Measurements from ENCODE around the gene FLNA.
"Not testable (repeated sequence)": the region's sequence is repeated elsewhere in the genome, so short reads cannot be mapped to it uniquely, and the experiment has no call there.

The FLNA gene

GRCh38 chrX:154355776-154356140 lies 18.7 kb downstream of the FLNA start:
- DNase-seq, result no peak

GRCh38 chrX:154355094-154355775 lies 19.2 kb downstream of the FLNA start:
- no peak for DNase-seq

GRCh38 chrX:154354516-154354915 lies 19.9 kb downstream of the FLNA start:
- DNase-seq, result no peak

GRCh38 chrX:154354013-154354412 lies 20.4 kb downstream of the FLNA start:
- DNase-seq, result no peak

GRCh38 chrX:154353172-154353843 lies 21.1 kb downstream of the FLNA start:
- DNase-seq, result no peak

- DNase-seq, result no peak
Measured at GRCh38 chrX:154352466-154352865, 22.0 kb downstream of the FLNA start.

- DNase-seq, result no peak
Measured at GRCh38 chrX:154352012-154352401, 22.4 kb downstream of the FLNA start.

GRCh38 chrX:154351183-154352011 lies 23.0 kb downstream of the FLNA start:
- DNase-seq, result peak in 2 of 4 experiments; percentile 16 to 37

- DNase-seq, result no peak
Measured at GRCh38 chrX:154350429-154351182, 23.8 kb downstream of the FLNA start.

GRCh38 chrX:154349979-154350378 lies 24.5 kb downstream of the FLNA start:
- DNase-seq, result no peak

- DNase-seq, result no peak
Measured at GRCh38 chrX:154349359-154349935, 25.0 kb downstream of the FLNA start.

GRCh38 chrX:154348646-154349358 lies 25.6 kb downstream of the FLNA start:
- DNase-seq, result no peak

GRCh38 chrX:154348114-154348531 lies 26.3 kb downstream of the FLNA start:
- no peak for DNase-seq

GRCh38 chrX:154343620-154344019 lies 30.8 kb downstream of the FLNA start:
- not testable (repeated sequence) for DNase-seq

GRCh38 chrX:154343063-154343462 lies 31.4 kb downstream of the FLNA start:
- DNase-seq, result not testable (repeated sequence)

GRCh38 chrX:154341399-154342298 lies 32.8 kb downstream of the FLNA start:
- DNase-seq, result not testable (repeated sequence)

- no peak for DNase-seq
Measured at GRCh38 chrX:154334496-154334895, 39.9 kb downstream of the FLNA start.

GRCh38 chrX:154333837-154334271 lies 40.6 kb downstream of the FLNA start:
- DNase-seq, result no peak

- DNase-seq, result no peak
Measured at GRCh38 chrX:154333116-154333515, 41.3 kb downstream of the FLNA start.

GRCh38 chrX:154332561-154332960 lies 41.9 kb downstream of the FLNA start:
- DNase-seq, result no peak

- no peak for DNase-seq
Measured at GRCh38 chrX:154329294-154329693, 45.1 kb downstream of the FLNA start.

All from activated CD4-positive, CD25-positive, alpha-beta regulatory T cell (primary cell).